H1 (cell line): ENCODE measurements around the gene DCUN1D4. TPM values are rescaled to one million over a fixed set of nuclear protein-coding genes. Genes with fewer than 3 reads are reported as not detected.
A peak's percentile ranks its signal among the peaks of the same experiment; 100 is the strongest.

Source experiments
- CBX8 ChIP-seq: fragments of 300-800, 300-1000 bp; sonication (generic); IDR thresholded peaks from 2 replicates; pipeline ENCODE4 v1.7.1; 2016; ENCODE audit warnings: low read depth, low read length, borderline replicate concordance
- CHD2 ChIP-seq: IDR thresholded peaks from 2 replicates; pipeline ENCODE4 v1.6.1; 2012; ENCODE audit warnings: low read length, improper control_type of control experiment
- EGR1 ChIP-seq: IDR thresholded peaks from 2 replicates; pipeline ENCODE4 v1.6.1; 2011; ENCODE audit warnings: low read depth, low read length, borderline replicate concordance
- HDAC2 ChIP-seq, 2 experiments: fragments of 300-600 bp in 1 of 2; sonication (generic) in 1 of 2; IDR thresholded peaks; 2 replicates each; pipeline ENCODE4 v1.6.1; 2011 to 2012; ENCODE audit warnings: low read depth in 2 of 2, low read length in 2 of 2, mild to moderate bottlenecking in 2 of 2, moderate library complexity in 2 of 2, borderline replicate concordance in 1 of 2, inconsistent platforms in 1 of 2
- POLR2A ChIP-seq, 2 experiments: IDR thresholded peaks; 1 replicate in 1 of 2; 2 replicates in 1 of 2; pipeline ENCODE4 v1.6.1; 2011; ENCODE audit warnings: low read depth in 2 of 2, low read length in 2 of 2, mild to moderate bottlenecking in 2 of 2; ENCODE audit errors: control extremely low read depth in 1 of 2
- POU5F1 ChIP-seq: IDR thresholded peaks from 2 replicates; pipeline ENCODE4 v1.6.1; 2011; ENCODE audit warnings: low read depth, mild to moderate bottlenecking, low read length, moderate library complexity
- SP2 ChIP-seq: IDR thresholded peaks from 2 replicates; pipeline ENCODE4 v1.6.1; 2012; ENCODE audit warnings: mild to moderate bottlenecking, low read length, inconsistent platforms
- SUZ12 ChIP-seq: fragments of 200-600 bp; sonication (generic); IDR thresholded peaks from 2 replicates; pipeline ENCODE4 v1.6.1; 2012; ENCODE audit warnings: mild to moderate bottlenecking, inconsistent platforms, low read length, moderate library complexity, mixed read lengths
- polyA plus RNA-seq, 7 experiments: library from polyadenylated mRNA; depleted of rRNA in 3 of 7; stranded (reverse) in 5 of 7; unstranded in 2 of 7; fragments of >200 nt in 5 of 7; fragments of 200-250 nt in 2 of 7; gene quantifications; 1 replicate in 5 of 7; 2 replicates in 1 of 7; 4 replicates in 1 of 7; pipeline versions ENCODE4 v1.2.1 to v1.2.3, GENCODE V29; 2011 to 2013; ENCODE audit warnings: missing spikeins in 2 of 7, mixed read lengths in 2 of 7
- total RNA-seq: library from RNA; stranded (reverse); fragmentation: NEBNext Ultra II Directional; extraction: Animal tissue kit (Norgen Biotek cat#: 25700); gene quantifications from 2 replicates; pipeline ENCODE4 v1.2.1, GENCODE V29; 2021
- TF ChIP-seq, protein P1 (sequence below): fragments of 300-600 bp; sonication (generic); IDR thresholded peaks from 2 replicates; pipeline ENCODE4 v1.7.1; 2012; ENCODE audit warnings: low read length, moderate library complexity, mild to moderate bottlenecking, inconsistent platforms; ENCODE audit not compliant: insufficient replicate concordance

The DCUN1D4 gene
- total and polyA plus RNA-seq, 2 of the 8 experiments (the other 6 are each of a cell fraction or from before 2014, with no cell fraction given) = 22.9 to 55.9 TPM

DNA sequence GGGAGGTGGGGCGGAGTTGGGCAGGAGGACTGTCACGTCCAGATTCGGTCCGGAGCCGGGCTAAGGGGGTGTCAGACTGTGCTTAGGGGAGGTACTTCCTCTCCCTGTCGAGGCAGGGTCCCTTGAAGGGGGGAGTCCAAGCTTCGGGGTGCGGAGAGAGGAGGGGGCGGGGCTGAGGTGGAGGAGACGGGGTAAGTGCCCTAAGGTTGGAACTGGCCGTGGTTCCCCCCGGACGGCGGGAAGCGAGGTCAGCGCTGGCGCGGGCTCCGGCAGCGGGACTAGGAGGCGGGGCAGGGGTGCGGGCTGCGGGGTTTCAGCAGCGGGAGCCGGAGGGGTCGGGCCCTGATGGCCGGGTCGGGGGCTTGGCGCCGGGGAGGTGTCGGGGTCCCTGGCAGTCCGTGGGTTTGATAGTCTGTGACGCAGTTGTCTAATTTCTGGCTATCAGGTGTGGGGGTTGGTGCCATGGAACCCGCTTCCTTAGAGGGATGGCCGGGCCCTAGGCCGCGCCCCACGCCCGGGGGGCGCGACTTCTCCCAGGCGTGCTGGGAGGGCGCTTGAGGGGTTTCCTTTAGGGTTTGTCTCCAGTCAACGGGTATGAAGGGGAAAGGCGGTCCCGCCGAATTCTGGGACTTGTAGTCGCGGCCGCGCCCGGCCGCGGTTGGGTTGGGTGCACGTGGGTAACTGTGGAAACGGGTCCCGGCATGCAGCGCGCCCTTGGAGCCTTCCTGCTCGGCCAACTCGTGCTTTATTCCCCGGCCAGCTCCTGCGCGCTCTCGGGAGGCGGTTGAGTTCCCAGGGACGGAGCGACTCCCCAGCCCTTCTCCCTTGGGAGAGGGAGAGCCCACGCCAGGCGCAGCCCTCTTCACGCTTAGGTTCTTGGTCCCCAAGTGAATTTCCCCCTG, 1.5 kb downstream of the DCUN1D4 start (continued):
- TF ChIP-seq, protein P1, sequence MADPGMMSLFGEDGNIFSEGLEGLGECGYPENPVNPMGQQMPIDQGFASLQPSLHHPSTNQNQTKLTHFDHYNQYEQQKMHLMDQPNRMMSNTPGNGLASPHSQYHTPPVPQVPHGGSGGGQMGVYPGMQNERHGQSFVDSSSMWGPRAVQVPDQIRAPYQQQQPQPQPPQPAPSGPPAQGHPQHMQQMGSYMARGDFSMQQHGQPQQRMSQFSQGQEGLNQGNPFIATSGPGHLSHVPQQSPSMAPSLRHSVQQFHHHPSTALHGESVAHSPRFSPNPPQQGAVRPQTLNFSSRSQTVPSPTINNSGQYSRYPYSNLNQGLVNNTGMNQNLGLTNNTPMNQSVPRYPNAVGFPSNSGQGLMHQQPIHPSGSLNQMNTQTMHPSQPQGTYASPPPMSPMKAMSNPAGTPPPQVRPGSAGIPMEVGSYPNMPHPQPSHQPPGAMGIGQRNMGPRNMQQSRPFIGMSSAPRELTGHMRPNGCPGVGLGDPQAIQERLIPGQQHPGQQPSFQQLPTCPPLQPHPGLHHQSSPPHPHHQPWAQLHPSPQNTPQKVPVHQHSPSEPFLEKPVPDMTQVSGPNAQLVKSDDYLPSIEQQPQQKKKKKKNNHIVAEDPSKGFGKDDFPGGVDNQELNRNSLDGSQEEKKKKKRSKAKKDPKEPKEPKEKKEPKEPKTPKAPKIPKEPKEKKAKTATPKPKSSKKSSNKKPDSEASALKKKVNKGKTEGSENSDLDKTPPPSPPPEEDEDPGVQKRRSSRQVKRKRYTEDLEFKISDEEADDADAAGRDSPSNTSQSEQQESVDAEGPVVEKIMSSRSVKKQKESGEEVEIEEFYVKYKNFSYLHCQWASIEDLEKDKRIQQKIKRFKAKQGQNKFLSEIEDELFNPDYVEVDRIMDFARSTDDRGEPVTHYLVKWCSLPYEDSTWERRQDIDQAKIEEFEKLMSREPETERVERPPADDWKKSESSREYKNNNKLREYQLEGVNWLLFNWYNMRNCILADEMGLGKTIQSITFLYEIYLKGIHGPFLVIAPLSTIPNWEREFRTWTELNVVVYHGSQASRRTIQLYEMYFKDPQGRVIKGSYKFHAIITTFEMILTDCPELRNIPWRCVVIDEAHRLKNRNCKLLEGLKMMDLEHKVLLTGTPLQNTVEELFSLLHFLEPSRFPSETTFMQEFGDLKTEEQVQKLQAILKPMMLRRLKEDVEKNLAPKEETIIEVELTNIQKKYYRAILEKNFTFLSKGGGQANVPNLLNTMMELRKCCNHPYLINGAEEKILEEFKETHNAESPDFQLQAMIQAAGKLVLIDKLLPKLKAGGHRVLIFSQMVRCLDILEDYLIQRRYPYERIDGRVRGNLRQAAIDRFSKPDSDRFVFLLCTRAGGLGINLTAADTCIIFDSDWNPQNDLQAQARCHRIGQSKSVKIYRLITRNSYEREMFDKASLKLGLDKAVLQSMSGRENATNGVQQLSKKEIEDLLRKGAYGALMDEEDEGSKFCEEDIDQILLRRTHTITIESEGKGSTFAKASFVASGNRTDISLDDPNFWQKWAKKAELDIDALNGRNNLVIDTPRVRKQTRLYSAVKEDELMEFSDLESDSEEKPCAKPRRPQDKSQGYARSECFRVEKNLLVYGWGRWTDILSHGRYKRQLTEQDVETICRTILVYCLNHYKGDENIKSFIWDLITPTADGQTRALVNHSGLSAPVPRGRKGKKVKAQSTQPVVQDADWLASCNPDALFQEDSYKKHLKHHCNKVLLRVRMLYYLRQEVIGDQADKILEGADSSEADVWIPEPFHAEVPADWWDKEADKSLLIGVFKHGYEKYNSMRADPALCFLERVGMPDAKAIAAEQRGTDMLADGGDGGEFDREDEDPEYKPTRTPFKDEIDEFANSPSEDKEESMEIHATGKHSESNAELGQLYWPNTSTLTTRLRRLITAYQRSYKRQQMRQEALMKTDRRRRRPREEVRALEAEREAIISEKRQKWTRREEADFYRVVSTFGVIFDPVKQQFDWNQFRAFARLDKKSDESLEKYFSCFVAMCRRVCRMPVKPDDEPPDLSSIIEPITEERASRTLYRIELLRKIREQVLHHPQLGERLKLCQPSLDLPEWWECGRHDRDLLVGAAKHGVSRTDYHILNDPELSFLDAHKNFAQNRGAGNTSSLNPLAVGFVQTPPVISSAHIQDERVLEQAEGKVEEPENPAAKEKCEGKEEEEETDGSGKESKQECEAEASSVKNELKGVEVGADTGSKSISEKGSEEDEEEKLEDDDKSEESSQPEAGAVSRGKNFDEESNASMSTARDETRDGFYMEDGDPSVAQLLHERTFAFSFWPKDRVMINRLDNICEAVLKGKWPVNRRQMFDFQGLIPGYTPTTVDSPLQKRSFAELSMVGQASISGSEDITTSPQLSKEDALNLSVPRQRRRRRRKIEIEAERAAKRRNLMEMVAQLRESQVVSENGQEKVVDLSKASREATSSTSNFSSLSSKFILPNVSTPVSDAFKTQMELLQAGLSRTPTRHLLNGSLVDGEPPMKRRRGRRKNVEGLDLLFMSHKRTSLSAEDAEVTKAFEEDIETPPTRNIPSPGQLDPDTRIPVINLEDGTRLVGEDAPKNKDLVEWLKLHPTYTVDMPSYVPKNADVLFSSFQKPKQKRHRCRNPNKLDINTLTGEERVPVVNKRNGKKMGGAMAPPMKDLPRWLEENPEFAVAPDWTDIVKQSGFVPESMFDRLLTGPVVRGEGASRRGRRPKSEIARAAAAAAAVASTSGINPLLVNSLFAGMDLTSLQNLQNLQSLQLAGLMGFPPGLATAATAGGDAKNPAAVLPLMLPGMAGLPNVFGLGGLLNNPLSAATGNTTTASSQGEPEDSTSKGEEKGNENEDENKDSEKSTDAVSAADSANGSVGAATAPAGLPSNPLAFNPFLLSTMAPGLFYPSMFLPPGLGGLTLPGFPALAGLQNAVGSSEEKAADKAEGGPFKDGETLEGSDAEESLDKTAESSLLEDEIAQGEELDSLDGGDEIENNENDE = no peak
- TF ChIP-seq POU5F1 (no peak), CHD2 (no peak), POLR2A (IDR thresholded peaks at IDR 0.05; ENCODE audit: control extremely low read depth in 1 of 2, low read depth in 2 of 2, low read length in 2 of 2) (peak in 1 of 2 experiments; percentile 79; a peak in 2 of 3 replicates), EGR1 (no peak), HDAC2 (IDR thresholded peaks at IDR 0.05; ENCODE audit: borderline replicate concordance in 1 of 2, low read depth in 2 of 2, low read length in 2 of 2) (no peak), SUZ12 (no peak), CBX8 (no peak), SP2 (no peak)
